HG03175 (cell line): ENCODE measurements around the gene PIK3AP1.
"Not testable (repeated sequence)": the region's sequence is repeated elsewhere in the genome, so short reads cannot be mapped to it uniquely, and the experiment has no call there.

Experiments used
- ATAC-seq: cut with Tn5 transposase; IDR thresholded peaks from one replicate; pipeline ENCODE4 v1.9.1; 2021; ENCODE audit warnings: mild to moderate bottlenecking, moderate library complexity; ENCODE audit not compliant: unreplicated experiment

Gene PIK3AP1

GRCh38 chr10:96697438-96697837 is 22.9 kb downstream of the PIK3AP1 start:
- no peak for ATAC-seq

DNA sequence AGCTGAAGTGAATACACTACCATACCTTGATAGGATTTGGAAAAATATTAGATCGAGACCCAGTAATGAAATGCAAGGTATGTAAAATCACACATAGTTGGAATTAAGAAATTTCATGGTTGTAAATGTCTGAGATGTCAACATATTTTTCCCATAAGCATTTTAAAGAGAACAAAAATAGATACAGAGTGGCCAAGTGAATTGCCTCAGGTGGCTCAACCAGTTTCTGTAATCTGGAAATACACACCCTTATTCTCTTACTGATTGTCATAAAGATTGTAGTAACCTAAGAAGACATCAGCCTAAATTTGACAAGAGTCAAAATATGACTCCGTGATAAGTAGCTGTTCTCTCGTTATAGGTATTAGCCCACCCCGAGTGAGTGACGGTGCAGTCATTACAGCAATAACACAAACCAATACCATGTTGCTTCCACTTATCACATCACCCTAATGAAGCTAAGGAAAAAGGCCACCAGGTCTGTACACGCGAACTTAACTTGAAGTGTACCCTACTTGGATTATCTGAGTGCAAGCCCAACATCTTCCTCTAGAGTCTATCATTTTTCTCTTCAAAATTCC is 23.4 kb downstream of the PIK3AP1 start:
- no peak for ATAC-seq

- no peak for ATAC-seq
Measured at GRCh38 chr10:96695975-96696634, 24.2 kb downstream of the PIK3AP1 start.

DNA sequence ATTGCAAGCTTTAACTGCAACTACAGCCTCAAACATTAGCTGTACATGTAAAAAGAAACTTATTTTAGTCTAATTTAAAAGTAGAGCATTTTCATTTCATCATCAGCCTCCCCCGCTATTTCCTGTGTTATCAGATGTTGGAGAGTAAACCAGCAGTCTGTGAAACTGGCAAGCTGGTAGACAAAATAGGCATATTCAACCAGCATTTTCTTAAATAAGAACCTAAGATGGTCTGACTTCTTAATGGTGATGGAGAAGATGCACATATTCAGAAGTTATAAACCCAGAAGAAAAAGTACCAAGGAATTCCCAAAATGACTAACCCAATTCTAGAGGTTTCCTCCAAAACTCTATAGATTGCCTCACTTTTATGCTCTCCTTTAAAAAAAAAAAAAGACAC is 24.9 kb downstream of the PIK3AP1 start:
- no peak for ATAC-seq

DNA sequence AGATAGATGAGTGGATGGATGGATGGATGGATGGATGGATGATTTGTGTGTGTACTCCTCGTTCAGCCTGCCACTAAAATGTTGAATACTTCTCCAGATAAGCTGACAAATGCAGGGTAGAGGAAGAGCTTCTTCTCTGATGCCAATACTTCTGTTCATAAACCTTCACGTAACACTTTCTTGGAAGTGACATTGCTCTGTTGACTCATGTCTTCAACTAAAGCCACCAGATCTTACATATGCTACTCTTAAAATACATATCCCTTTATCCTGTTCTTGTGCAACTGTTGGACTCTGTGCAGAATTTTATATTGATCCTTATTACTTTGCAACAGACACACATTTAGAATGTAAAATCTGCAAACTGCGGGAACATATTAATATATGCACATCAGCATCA is 26.9 kb downstream of the PIK3AP1 start:
- no peak for ATAC-seq

GRCh38 chr10:96692427-96692826 is 27.9 kb downstream of the PIK3AP1 start:
- no peak for ATAC-seq

DNA sequence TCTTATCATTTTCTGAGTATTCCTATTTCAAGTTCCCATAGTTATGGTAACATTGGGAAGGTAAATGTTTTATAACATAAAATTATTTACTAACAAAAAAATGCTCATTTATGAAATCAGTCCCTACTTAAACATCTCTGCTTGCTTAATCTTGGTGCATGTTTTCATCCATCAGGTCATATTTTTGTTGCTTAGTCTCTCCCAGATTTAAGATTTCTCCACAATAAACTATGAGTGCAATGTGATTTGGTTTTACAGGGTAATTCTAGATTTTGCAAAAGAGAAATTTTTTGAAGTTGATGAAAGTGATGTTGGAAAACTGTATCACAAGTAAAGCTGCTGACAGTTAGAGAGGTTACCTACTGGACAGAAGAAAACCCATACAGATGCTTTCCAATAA is 28.6 kb downstream of the PIK3AP1 start:
- no peak for ATAC-seq

DNA sequence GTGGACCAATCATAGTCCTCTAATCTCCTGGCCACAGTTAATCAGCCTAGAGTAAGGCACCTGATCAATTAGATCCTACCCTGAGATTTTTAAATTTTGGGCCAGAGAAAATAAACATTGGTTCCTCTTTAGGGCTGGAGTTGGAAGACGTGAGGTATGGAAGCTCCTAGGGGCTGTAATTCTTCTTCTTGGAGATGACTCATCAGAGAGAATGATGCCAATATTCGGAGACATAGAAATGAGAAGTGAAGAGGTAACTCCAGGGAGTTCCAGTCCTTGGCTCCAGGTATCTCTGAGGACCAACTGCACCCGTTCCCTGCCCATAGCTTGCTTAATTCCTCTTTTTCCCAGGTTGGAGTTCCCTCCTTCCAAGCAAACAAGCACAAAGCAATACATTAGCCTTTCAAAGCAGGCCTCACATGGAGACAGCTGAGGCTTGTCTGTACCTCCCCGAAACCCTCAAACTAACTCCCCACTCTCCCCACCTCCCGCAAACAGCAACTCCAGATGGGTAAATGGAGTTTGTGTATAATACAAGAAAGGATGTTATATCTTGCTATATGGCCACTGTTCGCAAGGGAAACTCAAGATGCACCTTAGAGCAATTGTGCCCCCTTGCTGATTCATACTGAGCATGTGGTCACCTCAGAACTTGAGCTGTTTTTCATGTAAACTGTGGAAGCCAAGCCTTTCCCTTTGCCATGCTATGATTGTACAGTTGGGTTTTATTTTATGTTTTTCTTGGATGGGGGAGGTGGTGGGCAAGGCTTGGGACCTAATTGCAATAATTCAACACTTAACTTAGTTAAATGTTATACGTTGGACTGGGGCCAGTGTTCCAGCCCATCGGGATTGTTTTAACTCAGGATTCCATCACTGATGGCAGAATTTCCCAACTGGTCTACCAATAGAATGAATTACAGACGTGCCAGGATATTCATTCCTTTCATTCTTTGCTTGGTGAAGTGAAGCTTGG is 29.3 kb downstream of the PIK3AP1 start:
- ATAC-seq, result no peak

DNA sequence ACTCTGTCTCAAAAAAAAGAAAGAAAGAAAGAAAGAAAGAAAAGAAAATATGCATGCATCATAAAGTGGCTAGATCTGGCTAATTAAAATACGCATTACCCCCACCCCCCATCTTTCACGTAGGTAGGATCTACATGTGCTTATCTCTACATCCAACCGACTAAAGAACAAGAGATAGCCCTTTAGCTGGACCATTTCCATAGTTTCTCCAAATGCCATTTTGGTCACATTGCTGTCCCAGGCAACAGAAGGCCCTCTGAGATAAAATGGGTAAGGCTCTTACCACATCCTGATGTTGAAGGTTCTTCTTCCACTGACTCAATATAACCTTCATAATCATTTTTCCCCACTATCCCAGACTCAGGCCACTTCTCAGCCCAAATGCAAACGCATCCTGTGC is 31.5 kb downstream of the PIK3AP1 start:
- no peak for ATAC-seq

- no peak for ATAC-seq
Measured at GRCh38 chr10:96687317-96688012, 32.8 kb downstream of the PIK3AP1 start.

DNA sequence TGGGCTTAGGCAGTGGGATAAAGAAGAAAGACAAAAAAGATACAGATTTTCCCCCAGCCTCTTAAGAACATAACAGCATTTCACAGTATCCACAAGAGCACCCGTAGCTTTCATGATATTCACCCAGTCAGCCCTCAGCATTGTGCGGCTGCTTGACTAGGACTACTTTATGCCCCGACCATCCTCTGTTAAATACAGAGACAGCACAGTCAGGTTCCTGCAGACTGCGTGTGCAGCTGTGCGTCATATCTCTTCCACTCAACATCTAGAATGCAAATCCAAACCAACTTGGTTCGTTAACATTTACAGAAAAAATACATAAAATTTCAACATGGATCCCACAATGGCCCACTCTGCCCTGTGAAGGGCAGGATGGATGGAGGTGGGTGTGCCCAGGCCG is 33.8 kb downstream of the PIK3AP1 start:
- ATAC-seq, result no peak

DNA sequence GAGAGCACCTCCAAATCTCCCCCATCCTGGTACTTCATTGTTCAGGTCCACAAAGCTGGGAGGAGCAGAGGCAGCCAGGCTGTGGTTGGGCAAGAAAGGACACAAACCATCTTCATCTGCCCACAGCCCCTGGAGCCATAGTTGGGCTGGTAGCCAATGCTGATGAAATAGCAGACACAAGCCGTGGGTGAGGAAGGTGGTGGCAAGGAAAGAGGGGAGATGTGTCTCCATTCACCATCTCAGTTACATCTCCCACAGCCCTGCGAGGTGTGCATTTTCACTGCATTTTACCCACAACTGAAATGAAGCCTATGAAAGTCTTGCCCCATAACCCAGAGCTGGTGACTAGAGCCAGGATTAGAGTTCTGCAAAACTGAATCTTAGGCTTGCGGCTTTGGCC is 35.0 kb downstream of the PIK3AP1 start:
- no peak for ATAC-seq

DNA sequence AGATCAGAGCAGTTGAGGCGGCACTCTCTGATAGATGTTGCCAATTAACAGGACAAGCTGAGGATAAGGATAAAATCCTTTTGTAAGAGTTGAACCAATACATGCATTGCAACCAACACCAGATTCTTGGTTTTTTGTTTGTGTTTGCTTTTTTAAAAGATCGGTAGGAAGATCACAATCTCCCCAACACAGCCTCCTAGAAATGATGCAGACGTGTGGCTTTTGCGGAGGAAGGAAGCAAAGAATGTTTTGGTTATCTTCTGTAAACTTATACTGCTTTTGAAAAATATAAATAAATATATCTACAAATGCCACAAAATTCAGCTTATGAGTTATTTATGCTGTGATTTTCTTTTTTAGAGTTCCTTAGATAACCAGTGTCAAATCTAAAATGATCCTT is 35.5 kb downstream of the PIK3AP1 start:
- no peak for ATAC-seq

- no peak for ATAC-seq
Measured at GRCh38 chr10:96683710-96684109, 36.6 kb downstream of the PIK3AP1 start.

GRCh38 chr10:96683065-96683464 is 37.2 kb downstream of the PIK3AP1 start:
- ATAC-seq, result no peak

GRCh38 chr10:96681524-96681923 is 38.8 kb downstream of the PIK3AP1 start:
- no peak for ATAC-seq

- ATAC-seq, result not testable (repeated sequence)
Measured at GRCh38 chr10:96680463-96680862, 39.9 kb downstream of the PIK3AP1 start.

GRCh38 chr10:96678725-96679124 is 41.6 kb downstream of the PIK3AP1 start:
- no peak for ATAC-seq

DNA sequence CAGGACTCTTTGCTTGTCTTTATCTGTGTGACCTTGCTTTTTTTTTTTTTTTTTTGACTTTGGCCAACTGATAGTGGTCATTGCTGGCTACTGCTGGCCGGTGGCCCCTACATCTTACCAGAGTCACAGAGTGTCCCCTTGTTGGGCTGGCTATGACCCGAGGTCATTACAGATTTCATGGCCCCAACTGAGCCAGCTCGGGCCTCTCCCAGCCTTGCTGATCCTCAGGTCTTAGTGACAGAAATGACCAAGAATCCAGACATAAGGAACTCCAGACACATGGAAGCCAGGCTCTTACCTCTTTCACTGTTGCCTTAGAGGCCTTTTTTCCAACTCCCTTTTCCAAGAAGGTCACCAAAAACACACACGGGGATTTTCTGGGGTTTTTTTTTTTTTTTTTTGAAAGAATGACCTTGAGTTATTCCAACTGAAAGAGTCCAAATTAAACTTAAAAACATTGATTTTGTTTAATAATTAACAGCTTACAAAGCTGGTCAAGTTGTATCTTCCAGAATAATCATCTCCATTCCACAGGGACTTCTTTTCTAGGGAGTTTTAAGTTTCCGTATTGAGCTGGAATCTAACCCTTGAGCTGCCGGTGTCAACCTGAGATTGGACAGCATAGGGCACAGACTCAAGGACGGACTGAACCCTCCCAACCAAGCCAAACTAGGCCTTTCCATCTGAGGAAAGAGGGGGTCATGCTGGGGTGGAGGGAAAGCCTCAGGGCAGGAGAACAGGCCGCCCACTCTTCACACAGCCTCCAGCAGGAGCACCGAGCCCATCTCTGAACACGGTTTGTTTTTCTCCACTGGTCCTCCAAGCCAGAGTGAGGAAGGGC is 43.8 kb downstream of the PIK3AP1 start:
- ATAC-seq, result no peak

GRCh38 chr10:96675846-96676245 is 44.5 kb downstream of the PIK3AP1 start:
- ATAC-seq, result no peak
